NCI-H748 (cell line): ENCODE data around the gene AP3B2.
"Not testable (repeated sequence)": the region's sequence is repeated elsewhere in the genome, so short reads cannot be mapped to it uniquely, and the experiment has no call there.

ENCODE experiments used
- DNase-seq: peaks from one replicate; lab custom pipeline; 2025; ENCODE audit not compliant: unreplicated experiment; lab: John Stamatoyannopoulos, UW

Gene AP3B2

GRCh38 chr15:82650046-82650670 is 59.5 kb downstream of the AP3B2 start:
- no peak for DNase-seq

- DNase-seq: no peak
These were observed 60.3 kb downstream of the AP3B2 start for GRCh38 chr15:82649226-82649999.

DNA sequence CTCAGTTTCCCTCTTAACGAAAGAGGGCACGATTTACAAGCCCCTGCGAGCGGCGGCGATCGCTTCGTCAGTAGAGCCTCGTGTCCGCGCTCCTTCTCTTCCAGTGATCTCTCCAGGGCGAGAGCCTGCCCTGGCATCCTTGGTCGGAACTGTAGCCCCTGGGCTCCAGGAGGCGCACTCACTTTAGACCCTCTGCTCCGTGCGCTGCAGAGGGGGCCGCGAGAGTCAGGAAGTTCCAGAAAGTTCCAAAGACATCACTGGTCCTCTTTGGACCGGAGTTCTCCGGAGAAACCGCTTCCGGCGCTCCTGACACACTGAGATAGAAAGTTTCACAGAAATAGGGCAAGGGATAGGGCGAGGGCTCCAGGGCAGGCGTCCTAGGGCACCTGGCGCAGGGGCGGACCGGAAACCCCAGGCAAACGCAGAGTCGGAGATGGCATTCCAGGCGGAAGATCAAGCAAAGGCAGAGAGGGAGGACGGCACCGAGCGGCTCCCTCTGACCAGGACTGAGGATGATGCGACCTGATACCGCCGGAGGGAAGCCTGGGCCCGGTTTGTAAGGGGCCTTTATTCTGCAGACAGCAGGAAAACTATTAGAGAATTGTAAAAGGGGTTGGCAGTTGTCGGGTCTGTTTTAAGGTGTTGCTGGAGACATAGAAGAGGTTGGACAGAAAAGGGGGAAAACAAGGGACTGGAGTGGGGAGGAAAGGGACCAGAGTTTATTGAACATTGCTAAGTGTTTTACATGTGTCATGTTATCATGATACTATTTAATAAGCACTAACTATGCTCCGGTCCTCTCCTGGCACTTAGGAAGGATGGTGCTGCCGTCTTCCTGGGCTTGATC is 61.2 kb downstream of the AP3B2 start:
- DNase-seq: no peak

DNA sequence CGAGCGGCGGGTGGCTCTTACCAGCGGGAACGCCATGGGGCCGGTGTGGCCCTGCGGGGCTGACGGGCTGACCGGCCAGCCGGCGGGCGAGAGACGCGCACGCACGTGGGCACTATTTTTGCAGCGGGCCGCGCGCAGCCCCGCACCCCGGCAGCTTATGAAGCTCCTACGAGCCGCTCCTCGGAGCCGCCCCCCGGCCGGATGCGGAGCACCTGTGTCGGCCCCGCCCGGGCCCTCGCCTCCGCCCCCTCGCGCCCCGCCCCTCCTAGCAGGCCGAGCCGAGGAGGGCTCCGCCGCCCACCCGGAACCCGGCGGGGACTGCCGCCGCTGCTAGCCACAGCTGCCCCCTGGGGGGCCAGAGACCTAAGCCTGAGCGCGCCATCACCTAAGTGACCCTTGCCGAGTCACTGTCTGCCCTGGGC is 61.8 kb downstream of the AP3B2 start:
- peak; percentile 11 for DNase-seq

GRCh38 chr15:82647045-82647834 is 62.4 kb downstream of the AP3B2 start, which contains the start of gene CPEB1:
Gene CPEB1 (minus strand): TSS chr15:82647363. CDS start chr15:82628459, 18,904 bp downstream.
- DNase-seq: peak; percentile 31

GRCh38 chr15:82646250-82647044 is 63.2 kb downstream of the AP3B2 start:
- DNase-seq: peak; percentile 87

DNA sequence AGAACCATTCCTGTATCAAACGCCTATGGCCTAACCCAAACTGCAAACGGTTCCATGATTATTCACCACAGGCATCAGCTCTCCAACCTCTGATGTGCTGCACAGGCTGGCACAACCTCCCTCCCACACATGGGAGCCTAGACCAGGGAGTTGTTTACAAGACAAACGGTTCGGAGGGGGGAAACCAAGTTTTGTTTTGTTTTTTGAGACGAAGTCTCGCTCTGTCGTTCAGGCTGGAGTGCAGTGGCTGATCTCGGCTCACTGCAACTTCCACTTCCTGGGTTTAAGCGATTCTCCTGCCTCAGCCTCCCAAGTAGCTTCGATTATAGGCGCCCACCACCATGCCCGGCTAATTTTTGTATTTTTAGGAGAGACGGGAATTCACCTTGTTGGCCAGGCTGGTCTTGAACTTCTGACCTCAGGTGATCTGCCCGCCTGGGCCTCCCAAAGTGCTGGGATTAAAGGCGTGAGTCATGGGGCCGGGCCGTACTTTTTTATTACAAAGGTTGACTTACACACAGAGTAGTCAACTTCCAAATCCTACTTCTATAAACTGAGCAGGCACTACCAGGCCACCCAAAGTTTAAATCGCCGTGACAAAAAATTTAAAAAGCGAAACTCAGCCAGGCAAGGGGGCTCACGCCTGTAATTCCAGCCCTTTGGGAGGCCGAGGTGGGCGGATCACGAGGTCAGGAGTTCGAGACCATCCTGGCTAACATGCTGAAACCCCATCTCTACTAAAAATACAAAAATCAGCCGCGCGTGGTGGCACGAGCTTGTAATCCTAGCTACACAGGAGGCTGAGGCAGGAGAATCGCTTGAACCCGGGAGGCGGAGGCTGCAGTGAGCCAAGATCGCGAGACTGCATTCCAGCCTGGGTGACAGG is 64.5 kb downstream of the AP3B2 start:
- DNase-seq: not testable (repeated sequence)

GRCh38 chr15:82643992-82644391 is 65.7 kb downstream of the AP3B2 start:
- no peak for DNase-seq

- DNase-seq: no peak
These were observed 67.0 kb downstream of the AP3B2 start for GRCh38 chr15:82642656-82643055.

- DNase-seq: no peak
These were observed 68.4 kb downstream of the AP3B2 start for GRCh38 chr15:82641129-82641798.

GRCh38 chr15:82640672-82641071 is 69.0 kb downstream of the AP3B2 start:
- DNase-seq: no peak

- no peak for DNase-seq
These were observed 73.9 kb downstream of the AP3B2 start for GRCh38 chr15:82635798-82636197.

DNA sequence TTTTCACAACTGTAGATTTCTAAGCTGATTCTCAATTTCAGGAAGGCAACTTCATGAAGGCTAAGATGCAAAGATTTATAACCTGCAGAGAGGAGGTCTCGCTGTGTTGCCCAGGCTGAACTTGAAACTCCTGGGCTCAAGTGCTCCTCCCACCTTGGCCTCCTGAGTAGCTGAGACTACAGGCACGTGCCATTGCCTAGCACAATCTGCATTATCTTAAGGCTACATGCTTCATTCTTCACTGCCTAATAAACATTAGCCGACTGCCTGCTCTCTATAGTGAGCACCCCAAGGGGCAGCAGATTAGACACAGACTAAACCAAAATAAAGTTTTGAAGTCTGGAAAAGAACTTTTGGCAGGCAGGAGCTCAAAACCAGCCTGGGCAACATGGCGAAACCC is 79.6 kb downstream of the AP3B2 start:
- DNase-seq: no peak

- no peak for DNase-seq
These were observed 84.5 kb downstream of the AP3B2 start for GRCh38 chr15:82625136-82625535.

DNA sequence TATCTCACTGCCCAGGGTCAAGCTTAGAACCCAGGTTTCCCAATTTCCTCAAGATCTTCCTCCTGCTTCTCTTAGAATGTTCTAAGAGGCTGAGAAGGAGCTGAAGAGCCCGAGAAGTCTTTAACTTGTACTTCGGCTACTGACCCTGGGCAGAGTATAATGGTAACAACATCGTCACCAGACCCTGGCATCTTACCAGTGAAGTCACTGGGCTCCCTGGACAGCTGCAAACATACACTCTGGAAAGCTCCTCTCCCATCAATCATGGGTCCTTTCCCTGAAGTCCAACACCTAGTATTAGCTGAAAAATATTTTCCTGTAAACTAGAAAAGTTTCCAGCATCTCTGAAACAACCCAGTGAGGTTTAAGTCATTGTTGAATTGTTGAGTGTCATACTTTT is 85.2 kb downstream of the AP3B2 start:
- no peak for DNase-seq

- DNase-seq: no peak
These were observed 85.7 kb downstream of the AP3B2 start for GRCh38 chr15:82624008-82624407.

GRCh38 chr15:82621970-82622369 is 87.7 kb downstream of the AP3B2 start:
- no peak for DNase-seq

- DNase-seq: no peak
These were observed 95.9 kb downstream of the AP3B2 start for GRCh38 chr15:82613747-82614146.
